H9 (cell line): Measurements from ENCODE around the gene STT3B. TPM values are rescaled to one million over a fixed set of nuclear protein-coding genes. Genes with fewer than 3 reads are reported as not detected.

Experiments used
- DNase-seq: peaks from one replicate; pipeline ENCODE4 v3.0.0-alpha.2; 2017
- H2AFZ ChIP-seq: one replicate; pipeline ENCODE4 v1.6.1; 2013; ENCODE audit warnings: mild to moderate bottlenecking, low read length, control low read depth, moderate library complexity
- H2AK5ac ChIP-seq: 2 replicates; pipeline ENCODE4 v1.6.1; 2013; ENCODE audit warnings: low read length, control low read depth, mixed read lengths; ENCODE audit not compliant: insufficient read length
- H2BK120ac ChIP-seq: one replicate; pipeline ENCODE4 v1.6.1; 2013; ENCODE audit warnings: low read depth, mild to moderate bottlenecking, low read length, control low read depth, inconsistent platforms; ENCODE audit not compliant: poor library complexity, severe bottlenecking
- H2BK12ac ChIP-seq: 2 replicates; pipeline ENCODE4 v1.6.1; 2013; ENCODE audit warnings: low read length, control low read depth, mixed read lengths, low read depth; ENCODE audit not compliant: insufficient read length
- H2BK15ac ChIP-seq: 2 replicates; pipeline ENCODE4 v1.6.1; 2013; ENCODE audit warnings: low read depth, low read length, control low read depth
- H2BK20ac ChIP-seq: one replicate; pipeline ENCODE4 v1.6.1; 2013; ENCODE audit warnings: low read depth, mild to moderate bottlenecking, low read length, control low read depth, inconsistent platforms; ENCODE audit not compliant: poor library complexity, severe bottlenecking
- H2BK5ac ChIP-seq: 2 replicates; pipeline ENCODE4 v1.6.1; 2013; ENCODE audit warnings: low read length, control low read depth, mixed read lengths; ENCODE audit not compliant: insufficient read length
- H3K14ac ChIP-seq: 2 replicates; pipeline ENCODE4 v1.6.1; 2013; ENCODE audit warnings: low read length, control low read depth; ENCODE audit not compliant: insufficient read depth
- H3K18ac ChIP-seq: 2 replicates; pipeline ENCODE4 v1.6.1; 2013; ENCODE audit warnings: low read depth, mild to moderate bottlenecking, mixed read lengths, low read length, control low read depth; ENCODE audit not compliant: insufficient read length
- H3K23ac ChIP-seq: 2 replicates; pipeline ENCODE4 v1.6.1; 2013; ENCODE audit warnings: low read length, control low read depth, mixed read lengths, low read depth; ENCODE audit not compliant: insufficient read length
- H3K23me2 ChIP-seq: 2 replicates; pipeline ENCODE4 v1.6.1; 2013; ENCODE audit warnings: low read depth, mild to moderate bottlenecking, mixed read lengths, low read length, control low read depth; ENCODE audit not compliant: insufficient read length, poor library complexity, severe bottlenecking
- H3K27ac ChIP-seq: 2 replicates; pipeline ENCODE4 v1.5.1; 2013; ENCODE audit warnings: low read length, control low read depth, mixed read lengths, low read depth; ENCODE audit not compliant: insufficient read length
- H3K27me3 ChIP-seq: 2 replicates; pipeline ENCODE4 v1.6.1; 2013; ENCODE audit warnings: low read length, control low read depth, inconsistent platforms; ENCODE audit not compliant: insufficient read depth
- H3K4ac ChIP-seq: 2 replicates; pipeline ENCODE4 v1.6.1; 2013; ENCODE audit warnings: low read depth, mild to moderate bottlenecking, control low read depth, inconsistent platforms, low read length, moderate library complexity
- H3K4me1 ChIP-seq: 2 replicates; pipeline ENCODE4 v1.6.1; 2013; ENCODE audit warnings: low read length, control low read depth, inconsistent platforms; ENCODE audit not compliant: insufficient read depth
- H3K4me2 ChIP-seq: 2 replicates; pipeline ENCODE4 v1.6.1; 2013; ENCODE audit warnings: low read length, control low read depth, mixed read lengths; ENCODE audit not compliant: insufficient read length, insufficient read depth
- H3K56ac ChIP-seq: 2 replicates; pipeline ENCODE4 v1.6.1; 2013; ENCODE audit warnings: low read depth, mild to moderate bottlenecking, mixed read lengths, low read length, control low read depth; ENCODE audit not compliant: insufficient read length
- H3K79me1 ChIP-seq: 2 replicates; pipeline ENCODE4 v1.6.1; 2013; ENCODE audit warnings: low read depth, mild to moderate bottlenecking, moderate library complexity, low read length, control low read depth, inconsistent platforms; ENCODE audit not compliant: insufficient read depth, poor library complexity, severe bottlenecking
- H3K79me2 ChIP-seq: 2 replicates; pipeline ENCODE4 v1.6.1; 2013; ENCODE audit warnings: low read length, control low read depth, inconsistent platforms; ENCODE audit not compliant: insufficient read depth
- H3K9ac ChIP-seq: 2 replicates; pipeline ENCODE4 v1.6.1; 2013; ENCODE audit warnings: low read length, control low read depth, mixed read lengths; ENCODE audit not compliant: insufficient read length; ENCODE audit errors: extremely low read depth
- H3K9me3 ChIP-seq: one replicate; pipeline ENCODE4 v1.6.1; 2013; ENCODE audit warnings: low read depth, low read length, inconsistent platforms; ENCODE audit not compliant: control insufficient read depth
- H3T11ph ChIP-seq: one replicate; pipeline ENCODE4 v1.6.1; 2013; ENCODE audit warnings: mild to moderate bottlenecking, low read length, control low read depth, inconsistent platforms
- H4K20me1 ChIP-seq: one replicate; pipeline ENCODE4 v1.6.1; 2013; ENCODE audit not compliant: control insufficient read depth, insufficient read length, insufficient read depth
- H4K5ac ChIP-seq: 2 replicates; pipeline ENCODE4 v1.6.1; 2013; ENCODE audit warnings: low read depth, mild to moderate bottlenecking, mixed read lengths, low read length, control low read depth; ENCODE audit not compliant: insufficient read length
- H4K8ac ChIP-seq: replicated peaks from 2 replicates; pipeline ENCODE4 v1.6.1; 2013; ENCODE audit warnings: low read length, control low read depth, mixed read lengths, low read depth; ENCODE audit not compliant: insufficient read length
- H4K91ac ChIP-seq: 2 replicates; pipeline ENCODE4 v1.6.1; 2013; ENCODE audit warnings: low read depth, mild to moderate bottlenecking, moderate library complexity, mixed read lengths, low read length, control low read depth; ENCODE audit not compliant: insufficient read length
- H3K27ac Mint-ChIP-seq, 3 experiments: 2 replicates in 2 of 3; 3 replicates in 1 of 3; pipeline ENCODE4 v1.8.0; 2020 to 2021; ENCODE audit warnings: mixed read lengths in 3 of 3, mild to moderate bottlenecking in 1 of 3, moderate library complexity in 1 of 3
- H3K27me3 Mint-ChIP-seq: 2 replicates; pipeline ENCODE4 v1.8.0; 2021; ENCODE audit warnings: low read depth, mild to moderate bottlenecking, moderate library complexity, mixed read lengths
- H3K36me3 Mint-ChIP-seq, 3 experiments: 2 replicates in 2 of 3; 3 replicates in 1 of 3; pipeline ENCODE4 v1.8.0; 2020 to 2021; ENCODE audit warnings: low read depth in 3 of 3, mixed read lengths in 3 of 3; ENCODE audit not compliant: insufficient read depth in 1 of 3
- H3K4me1 Mint-ChIP-seq, 2 experiments: 2 replicates each; pipeline ENCODE4 v1.8.0; 2020; ENCODE audit warnings: mixed read lengths in 2 of 2
- H3K4me3 Mint-ChIP-seq, 2 experiments: 2 replicates in 1 of 2; 3 replicates in 1 of 2; pipeline ENCODE4 v1.8.0; 2020 to 2021; ENCODE audit warnings: mild to moderate bottlenecking in 2 of 2, mixed read lengths in 2 of 2, moderate library complexity in 1 of 2
- H3K9me3 Mint-ChIP-seq, 2 experiments: 2 replicates in 1 of 2; 3 replicates in 1 of 2; pipeline ENCODE4 v1.8.0; 2020; ENCODE audit warnings: mild to moderate bottlenecking in 2 of 2, mixed read lengths in 2 of 2, moderate library complexity in 1 of 2
- CTCF ChIP-seq: fragments of 200-600 bp; sonication (generic); conservative IDR thresholded peaks from 3 replicates; pipeline ENCODE4 v1.8.0; 2021; ENCODE audit warnings: antibody characterized with exemption, mild to moderate bottlenecking
- WGBS: extraction: QIAGEN DNeasy Blood & Tissue Kit; methylation state at CpG from one replicate; pipeline ENCODE4 v1.1.7; 2013; ENCODE audit warnings: missing lambda C conversion rate, low lambda C conversion rate, mixed read lengths; ENCODE audit not compliant: insufficient read length; ENCODE audit errors: extremely low coverage; 5-methylcytosine and 5-hydroxymethylcytosine counted together
- total RNA-seq: library from RNA; stranded (reverse); gene quantifications from 2 replicates; pipeline ENCODE4 v1.2.1, GENCODE V29; 2021

Gene STT3B
- total RNA-seq, 1 experiment from 2014 or later: 79.9 TPM

GRCh38 chr3:31680072-31680870, 147.5 kb downstream of the STT3B start:
- no peaks in the 10 kb centered on the region for H3K9me3 ChIP-seq
- H3K27ac ChIP-seq: no peak overlapping the region
- WGBS: no CpG with 5 or more reads among the region's 10 CpGs
- H2AFZ ChIP-seq: no peak overlapping the region
- H3K14ac ChIP-seq: no peak overlapping the region; the same call in 1 of the 2 replicates
- H2BK15ac ChIP-seq: no peak overlapping the region
- no peak overlapping the region for H3K4me2 ChIP-seq
- peak overlapping the region in 1 of 3 experiments; percentile 36; a peak in 2 of 7 replicates for H3K27ac Mint-ChIP-seq
- no peak for DNase-seq
- no peak overlapping the region for H2AK5ac ChIP-seq
- no peaks in the 10 kb centered on the region for H3K79me1 ChIP-seq
- H3K36me3 Mint-ChIP-seq: peaks cover 25 to 35% (median 27%) of the 10 kb centered on the region in 3 experiments; a peak in 6 of 7 replicates
- no peak overlapping the region for H3K9ac ChIP-seq
- H4K8ac ChIP-seq: no peak overlapping the region
- H3K27me3 ChIP-seq: no peaks in the 10 kb centered on the region
- H3K9me3 Mint-ChIP-seq: no peaks in the 10 kb centered on the region
- H3K18ac ChIP-seq: no peak overlapping the region
- H3K23me2 ChIP-seq: no peaks in the 10 kb centered on the region
- no peak overlapping the region for H3K23ac ChIP-seq
- no peak overlapping the region for H2BK20ac ChIP-seq
- H2BK120ac ChIP-seq: no peak overlapping the region
- H3K79me2 ChIP-seq: no peaks in the 10 kb centered on the region
- H3K4me1 Mint-ChIP-seq: peaks cover 21 to 25% of the 10 kb centered on the region in 2 experiments
- no peak overlapping the region for H3K4me3 Mint-ChIP-seq
- no peak overlapping the region for H4K5ac ChIP-seq
- no peaks in the 10 kb centered on the region for H4K20me1 ChIP-seq
- no peak overlapping the region for H3K4ac ChIP-seq
- TF ChIP-seq CTCF: no peak
- no peak overlapping the region for H3T11ph ChIP-seq
- no peak overlapping the region for H3K56ac ChIP-seq
- no peak overlapping the region for H2BK12ac ChIP-seq
- no peaks in the 10 kb centered on the region for H3K27me3 Mint-ChIP-seq
- H4K91ac ChIP-seq: no peak overlapping the region
- H3K4me1 ChIP-seq: no peaks in the 10 kb centered on the region
- H2BK5ac ChIP-seq: no peak overlapping the region
